ENCODE data around the gene DCLK1.
"Not testable (repeated sequence)": the region's sequence is repeated elsewhere in the genome, so short reads cannot be mapped to it uniquely, and the experiment has no call there.

DCLK1 gene

GRCh38 chr13:35984776-35985453 lies 146.3 kb downstream of the DCLK1 start:
- DNase-seq (ENCODE audit: low read depth), result no peak

- no peak for DNase-seq (ENCODE audit: low read depth)
These were observed 146.9 kb downstream of the DCLK1 start for GRCh38 chr13:35984287-35984686.

- DNase-seq (ENCODE audit: low read depth), result not testable (repeated sequence)
These were observed 147.5 kb downstream of the DCLK1 start for GRCh38 chr13:35983703-35984102.

GRCh38 chr13:35983206-35983605 lies 148.0 kb downstream of the DCLK1 start:
- no peak for DNase-seq (ENCODE audit: low read depth)

GRCh38 chr13:35979361-35979951 lies 151.7 kb downstream of the DCLK1 start:
- peak; percentile 97 for DNase-seq (ENCODE audit: low read depth)

GRCh38 chr13:35978607-35979316 lies 152.4 kb downstream of the DCLK1 start:
- DNase-seq (ENCODE audit: low read depth), result peak; percentile 61

GRCh38 chr13:35977060-35977459 lies 154.1 kb downstream of the DCLK1 start:
- DNase-seq (ENCODE audit: low read depth), result no peak

GRCh38 chr13:35976126-35976525 lies 155.1 kb downstream of the DCLK1 start:
- no peak for DNase-seq (ENCODE audit: low read depth)

GRCh38 chr13:35966951-35967350 lies 164.2 kb downstream of the DCLK1 start:
- DNase-seq (ENCODE audit: low read depth), result not testable (repeated sequence)

GRCh38 chr13:35966024-35966423 lies 165.2 kb downstream of the DCLK1 start:
- peak; percentile 74 for DNase-seq (ENCODE audit: low read depth)

GRCh38 chr13:35965226-35965927 lies 165.8 kb downstream of the DCLK1 start:
- DNase-seq (ENCODE audit: low read depth), result peak; percentile 13

GRCh38 chr13:35964863-35965180 lies 166.4 kb downstream of the DCLK1 start:
- peak; percentile 92 for DNase-seq (ENCODE audit: low read depth)

- no peak for DNase-seq (ENCODE audit: low read depth)
These were observed 166.9 kb downstream of the DCLK1 start for GRCh38 chr13:35964011-35964862.

GRCh38 chr13:35961461-35962220 lies 169.5 kb downstream of the DCLK1 start:
- DNase-seq (ENCODE audit: low read depth), result no peak

GRCh38 chr13:35961002-35961401 lies 170.2 kb downstream of the DCLK1 start:
- no peak for DNase-seq (ENCODE audit: low read depth)

- no peak for DNase-seq (ENCODE audit: low read depth)
These were observed 173.2 kb downstream of the DCLK1 start for GRCh38 chr13:35957996-35958395.

- peak; percentile 69 for DNase-seq (ENCODE audit: low read depth)
These were observed 173.9 kb downstream of the DCLK1 start for GRCh38 chr13:35957241-35957731.

GRCh38 chr13:35956074-35956473 lies 175.1 kb downstream of the DCLK1 start:
- no peak for DNase-seq (ENCODE audit: low read depth)

- DNase-seq (ENCODE audit: low read depth), result peak; percentile 18
These were observed 177.0 kb downstream of the DCLK1 start for GRCh38 chr13:35954207-35954560.

GRCh38 chr13:35953537-35954206 lies 177.5 kb downstream of the DCLK1 start:
- DNase-seq (ENCODE audit: low read depth), result peak; percentile 97

Data from fibroblast of gingiva (primary cell).